OCI-LY3 (cell line): ENCODE results near the gene ASIC4.

ENCODE experiments used
- H2AFZ ChIP-seq: fragments of 200-600, 300-600 bp; shearing (Covaris generic); 2 replicates; pipeline ENCODE4 v1.6.0; 2014; ENCODE audit warnings: antibody characterized with exemption, low read depth, low read length
- H3K27ac ChIP-seq: fragments of 200-600, 300-600 bp; sonication (generic); 2 replicates; pipeline ENCODE4 v1.5.1; 2014; ENCODE audit warnings: mild to moderate bottlenecking, low read length, moderate library complexity, mixed read lengths
- H3K27me3 ChIP-seq: fragments of 200-600, 300-600 bp; sonication (generic); 2 replicates; pipeline ENCODE4 v1.6.1; 2014; ENCODE audit warnings: low read depth, low read length, mixed read lengths
- H3K36me3 ChIP-seq: fragments of 200-600, 300-600 bp; sonication (generic); replicated peaks from 2 replicates; pipeline ENCODE3; 2014; ENCODE audit warnings: low read depth, low read length, mixed read lengths
- H3K4me1 ChIP-seq: fragments of 300-600, 200-600 bp; sonication (generic); 2 replicates; pipeline ENCODE4 v1.6.1; 2014; ENCODE audit warnings: low read length, mixed read lengths
- H3K4me2 ChIP-seq: fragments of 200-600, 300-600 bp; sonication (generic); 2 replicates; pipeline ENCODE4 v1.6.1; 2014; ENCODE audit warnings: low read length, mixed read lengths
- H3K4me3 ChIP-seq: fragments of 300-600, 200-600 bp; sonication (generic); 2 replicates; pipeline ENCODE4 v1.5.1; 2014; ENCODE audit warnings: antibody characterized with exemption, mild to moderate bottlenecking, low read length, moderate library complexity
- H3K79me2 ChIP-seq: fragments of 300-600, 200-600 bp; shearing (Covaris generic); 2 replicates; pipeline ENCODE4 v1.6.1; 2014; ENCODE audit warnings: mild to moderate bottlenecking, low read length, mixed read lengths
- H3K9ac ChIP-seq: fragments of 300-600, 200-600 bp; shearing (Covaris generic); 2 replicates; pipeline ENCODE4 v1.6.0; 2014; ENCODE audit warnings: mild to moderate bottlenecking, low read length, moderate library complexity
- H3K9me3 ChIP-seq: fragments of 200-600, 300-600 bp; shearing (Covaris generic); 2 replicates; pipeline ENCODE4 v1.6.1; 2014; ENCODE audit warnings: low read length, mixed read lengths; ENCODE audit not compliant: insufficient read depth
- H4K20me1 ChIP-seq: fragments of 200-600, 300-600 bp; sonication (generic); 2 replicates; pipeline ENCODE4 v1.6.1; 2016; ENCODE audit warnings: low read length, mixed read lengths; ENCODE audit not compliant: insufficient read depth
- CTCF ChIP-seq: fragments of 200-600, 300-600 bp; sonication (generic); IDR thresholded peaks from 2 replicates; pipeline ENCODE4 v1.5.1; 2014; ENCODE audit warnings: antibody characterized with exemption, low read length, low read depth
- EZH2phosphoT487 ChIP-seq: fragments of 200-600 bp; shearing (Covaris generic); IDR thresholded peaks from 2 replicates; pipeline ENCODE4 v1.6.1; 2018; ENCODE audit warnings: antibody characterized with exemption, mixed run types, low read depth

ASIC4 gene

DNA sequence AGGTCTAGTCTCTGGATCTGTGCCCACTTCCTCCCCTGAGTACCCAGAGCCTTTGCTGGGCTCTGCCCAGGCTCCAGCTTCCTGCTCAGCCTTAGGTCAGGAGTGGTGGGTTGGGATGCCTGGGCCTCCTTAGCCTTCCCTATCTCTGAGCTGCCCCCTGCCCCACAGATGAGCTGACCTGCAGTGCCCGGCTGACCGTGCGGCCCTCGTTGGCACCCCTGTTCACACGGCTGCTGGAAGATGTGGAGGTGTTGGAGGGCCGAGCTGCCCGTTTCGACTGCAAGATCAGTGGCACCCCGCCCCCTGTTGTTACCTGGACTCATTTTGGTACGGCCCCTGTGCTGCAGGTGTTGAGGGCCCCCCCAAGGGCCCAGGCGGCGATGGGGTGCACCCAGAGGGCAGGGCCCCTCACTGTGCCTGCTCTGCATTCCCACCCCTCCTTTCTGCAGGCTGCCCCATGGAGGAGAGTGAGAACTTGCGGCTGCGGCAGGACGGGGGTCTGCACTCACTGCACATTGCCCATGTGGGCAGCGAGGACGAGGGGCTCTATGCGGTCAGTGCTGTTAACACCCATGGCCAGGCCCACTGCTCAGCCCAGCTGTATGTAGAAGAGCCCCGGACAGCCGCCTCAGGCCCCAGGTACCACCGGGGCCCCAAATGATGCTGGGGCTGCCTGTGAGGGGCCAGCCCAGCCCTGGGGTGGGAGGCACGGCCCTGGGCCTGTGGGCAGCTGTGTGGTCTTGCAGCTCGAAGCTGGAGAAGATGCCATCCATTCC lies 45.7 kb upstream of the ASIC4 start:
- Histone ChIP-seq H3K36me3 (no peaks in the 10 kb centered on the region), H3K79me2 (no peaks in the 10 kb centered on the region), H3K9me3 (no peaks in the 10 kb centered on the region), H3K27me3 (no peaks in the 10 kb centered on the region), H4K20me1 (no peaks in the 10 kb centered on the region), H3K9ac (no peak overlapping the region), H3K4me2 (no peak overlapping the region), H3K4me3 (no peak overlapping the region), H2AFZ (no peak overlapping the region), H3K4me1 (no peaks in the 10 kb centered on the region), H3K27ac (no peak overlapping the region)
- no peak for TF ChIP-seq EZH2phosphoT487
- no peak for TF ChIP-seq CTCF

- H3K79me2 ChIP-seq: no peaks in the 10 kb centered on the region
Measured at GRCh38 chr2:219469186-219469724, 45.0 kb upstream of the ASIC4 start.

GRCh38 chr2:219470429-219470828 lies 43.9 kb upstream of the ASIC4 start:
- Histone ChIP-seq H3K79me2 (no peaks in the 10 kb centered on the region), H3K4me1 (no peaks in the 10 kb centered on the region), H3K36me3 (no peaks in the 10 kb centered on the region), H3K9me3 (no peaks in the 10 kb centered on the region), H3K4me2 (no peak overlapping the region), H3K4me3 (no peak overlapping the region), H2AFZ (no peak overlapping the region), H3K9ac (no peak overlapping the region), H3K27ac (no peak overlapping the region), H4K20me1 (no peaks in the 10 kb centered on the region), H3K27me3 (no peaks in the 10 kb centered on the region; the same call in 1 of the 2 replicates)
- TF ChIP-seq EZH2phosphoT487 (no peak), CTCF (no peak)

More at GRCh38 chr2:219469186-219469724, 45.0 kb upstream of the ASIC4 start:
- no peaks in the 10 kb centered on the region for H3K36me3 ChIP-seq
- no peaks in the 10 kb centered on the region for H3K27me3 ChIP-seq
- no peaks in the 10 kb centered on the region for H4K20me1 ChIP-seq
- no peaks in the 10 kb centered on the region for H3K9me3 ChIP-seq
- no peak overlapping the region for H3K27ac ChIP-seq
- no peak overlapping the region for H3K4me2 ChIP-seq
- H2AFZ ChIP-seq: no peak overlapping the region
- H3K9ac ChIP-seq: no peak overlapping the region
- H3K4me3 ChIP-seq: no peak overlapping the region
- no peaks in the 10 kb centered on the region for H3K4me1 ChIP-seq
- TF ChIP-seq EZH2phosphoT487 (no peak), CTCF (no peak)

GRCh38 chr2:219471476-219472371 lies 42.6 kb upstream of the ASIC4 start:
- Histone ChIP-seq H3K79me2 (no peaks in the 10 kb centered on the region), H3K4me3 (no peak overlapping the region), H3K27me3 (no peaks in the 10 kb centered on the region; the same call in 1 of the 2 replicates), H3K4me1 (no peaks in the 10 kb centered on the region), H4K20me1 (no peaks in the 10 kb centered on the region), H3K9ac (no peak overlapping the region), H3K9me3 (no peaks in the 10 kb centered on the region), H2AFZ (no peak overlapping the region), H3K27ac (no peak overlapping the region), H3K4me2 (no peak overlapping the region), H3K36me3 (no peaks in the 10 kb centered on the region)
- TF ChIP-seq CTCF (no peak), EZH2phosphoT487 (no peak)
